DMS 273 (cell line): ENCODE data around the gene STK32A.
A peak's percentile ranks its signal among the peaks of the same experiment; 100 is the strongest.

ENCODE experiments used
- DNase-seq: peaks from one replicate; lab custom pipeline; 2025; ENCODE audit not compliant: unreplicated experiment; lab: John Stamatoyannopoulos, UW

The STK32A gene

DNA sequence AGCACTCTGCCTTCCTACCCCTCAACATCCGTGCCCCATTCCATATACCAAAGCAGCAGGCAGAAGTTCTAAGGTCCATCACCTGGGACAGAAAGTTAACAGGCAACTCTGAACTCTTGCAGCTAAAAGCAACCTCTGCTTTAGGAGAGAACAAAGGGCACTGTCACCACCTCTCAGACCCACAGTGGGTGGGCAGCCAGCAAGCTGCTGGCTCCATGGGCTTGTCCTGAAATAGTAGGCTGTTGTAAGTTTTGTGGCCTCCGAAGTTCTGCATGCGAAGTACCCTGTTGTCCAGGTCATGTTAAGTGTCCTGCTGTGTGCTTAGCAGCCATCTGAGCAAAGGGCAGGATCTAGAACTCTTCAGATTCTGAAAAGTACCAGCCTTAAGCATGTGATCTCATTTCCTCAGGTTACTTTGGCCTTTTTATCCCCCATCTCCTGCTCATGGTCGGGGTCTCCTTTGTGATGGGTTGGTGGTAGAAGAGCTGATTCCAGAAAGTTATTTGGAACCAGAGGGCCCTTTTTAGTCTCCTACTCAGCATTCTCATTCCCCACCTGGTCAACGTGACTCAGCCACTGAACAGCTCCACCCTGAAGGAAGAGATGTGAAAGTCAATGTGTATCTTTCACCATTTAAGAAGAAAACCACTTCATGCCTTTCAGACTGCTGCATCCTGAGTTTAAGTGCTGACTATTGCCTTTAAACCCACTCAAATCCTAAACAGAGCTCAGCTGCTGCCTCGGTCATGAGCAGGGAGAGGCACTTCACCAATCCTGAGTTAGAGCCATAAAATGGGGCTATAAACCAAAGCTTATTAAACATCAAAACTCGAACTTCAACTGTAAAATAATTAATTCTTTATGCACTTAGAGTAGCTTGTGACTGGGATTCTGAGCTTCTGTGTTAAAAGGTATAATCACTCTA, 153.6 kb downstream of the STK32A start:
- DNase-seq, result no peak

DNA sequence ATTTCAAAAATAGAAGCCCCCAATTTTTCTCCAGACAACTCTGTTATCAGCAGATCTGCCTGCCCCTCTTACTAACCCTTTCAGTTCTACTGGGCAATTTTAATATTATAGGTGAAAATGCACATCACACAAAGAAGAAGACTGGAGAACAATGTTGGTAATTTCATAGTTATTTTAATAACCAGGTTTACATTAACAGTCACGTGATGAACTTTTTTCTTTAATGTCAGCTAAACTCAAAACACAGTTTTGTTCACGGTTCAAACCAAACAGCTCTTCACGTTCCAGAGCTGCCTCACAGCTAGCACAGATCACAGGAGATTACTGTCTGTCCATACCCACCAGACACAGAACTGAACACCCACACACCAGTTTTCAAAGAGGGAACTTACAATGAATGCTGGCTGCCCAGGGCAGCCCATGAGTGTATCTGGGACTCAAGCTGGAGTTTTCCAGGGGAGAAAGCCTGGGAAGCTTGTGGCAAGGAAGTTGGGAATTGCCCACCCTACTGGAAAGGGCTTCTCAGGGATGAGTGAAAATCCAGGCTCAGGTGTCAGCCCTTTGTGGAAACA, 155.9 kb downstream of the STK32A start:
- no peak for DNase-seq

DNA sequence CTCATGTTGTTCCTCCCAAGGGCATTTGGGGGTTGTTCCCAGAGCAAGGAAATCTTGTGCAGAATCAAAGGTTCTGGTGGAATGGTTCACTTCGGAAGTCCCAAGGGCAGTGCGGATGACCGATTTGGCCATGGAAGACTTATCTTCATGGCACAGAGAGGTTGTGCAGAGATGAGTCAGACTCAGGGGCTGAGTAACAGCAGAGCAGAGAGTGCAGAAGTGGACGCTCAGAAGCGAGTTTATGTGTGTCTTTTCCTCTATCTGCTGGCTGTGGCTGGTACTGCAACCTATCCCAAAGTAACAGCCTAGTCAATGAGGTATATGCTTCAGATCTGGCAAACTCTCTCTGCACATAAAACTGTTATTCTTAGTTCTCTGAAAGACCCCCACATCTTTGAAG, 157.0 kb downstream of the STK32A start:
- peak; percentile 42 for DNase-seq

DNA sequence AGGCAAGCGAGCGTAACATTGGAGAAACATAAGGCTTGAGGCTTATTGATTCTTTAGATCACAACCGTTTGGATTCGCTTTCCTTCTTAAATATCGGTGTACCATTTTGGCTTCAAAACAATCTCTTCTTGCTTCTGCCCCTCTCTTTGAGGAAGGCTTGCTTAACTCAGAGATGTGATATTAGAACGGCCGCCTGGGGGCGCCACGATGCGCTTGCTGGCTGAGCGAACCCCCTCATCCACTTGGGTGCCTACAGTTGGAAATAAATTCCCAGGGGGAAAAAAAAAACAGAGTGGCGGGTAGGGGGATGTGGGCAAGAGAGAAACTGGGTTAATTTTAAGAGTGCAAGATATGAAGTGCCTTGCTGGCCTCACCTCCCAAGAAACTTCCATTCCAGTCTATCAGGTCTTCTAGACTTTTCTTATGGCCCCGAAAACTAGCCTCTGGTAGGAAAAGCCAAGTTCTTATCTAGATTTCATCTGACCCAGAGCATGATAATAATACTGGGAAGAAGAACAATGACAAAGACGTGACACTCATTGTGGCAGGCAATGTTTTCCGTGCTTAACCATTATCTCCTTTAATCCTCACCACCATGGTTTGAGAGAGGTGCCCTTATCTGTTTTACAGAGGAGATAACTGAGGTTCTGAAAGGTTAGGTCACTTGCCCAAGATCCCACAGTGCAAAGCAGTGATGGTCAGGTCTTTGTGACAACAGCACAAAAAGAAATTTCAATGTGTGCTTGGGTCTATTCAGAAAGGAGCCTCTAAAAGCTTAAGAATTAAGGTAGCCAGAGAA, 159.2 kb downstream of the STK32A start:
- DNase-seq, result peak; percentile 10

DNA sequence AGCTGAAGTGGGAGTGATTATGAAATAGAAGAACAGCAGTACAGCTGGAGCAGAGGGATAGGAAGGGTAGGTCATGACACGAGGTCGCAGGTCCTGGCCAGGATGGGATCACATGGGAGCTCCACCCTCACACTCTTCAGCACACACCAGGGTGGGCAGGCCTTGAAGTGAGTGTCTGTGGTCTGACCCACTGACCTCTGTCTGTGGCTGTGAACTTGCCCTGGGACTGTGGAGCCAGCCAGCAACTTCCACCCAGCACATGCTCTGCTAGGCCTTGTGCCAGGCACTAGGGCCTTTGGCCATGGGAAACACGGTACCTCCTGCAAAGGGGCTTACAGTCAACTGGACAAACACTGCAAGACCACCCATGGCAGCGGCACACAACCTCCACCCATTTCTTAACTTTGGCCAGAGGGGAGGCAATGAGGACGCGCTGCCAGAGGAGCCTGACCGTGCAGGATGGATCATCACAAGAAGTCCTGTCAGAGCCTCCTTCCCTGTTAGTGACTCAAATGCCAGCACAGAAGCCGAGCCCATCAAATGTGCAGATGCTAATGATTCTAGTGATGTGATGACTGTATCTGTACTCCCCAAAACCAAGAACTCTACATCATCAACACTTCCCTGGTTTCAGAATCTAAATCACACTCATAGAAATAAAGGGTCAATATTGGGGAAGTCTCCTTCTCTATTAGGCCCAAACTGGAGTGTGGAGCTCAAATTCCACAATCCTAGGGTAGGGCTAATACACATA, 161.4 kb downstream of the STK32A start:
- no peak for DNase-seq

DNA sequence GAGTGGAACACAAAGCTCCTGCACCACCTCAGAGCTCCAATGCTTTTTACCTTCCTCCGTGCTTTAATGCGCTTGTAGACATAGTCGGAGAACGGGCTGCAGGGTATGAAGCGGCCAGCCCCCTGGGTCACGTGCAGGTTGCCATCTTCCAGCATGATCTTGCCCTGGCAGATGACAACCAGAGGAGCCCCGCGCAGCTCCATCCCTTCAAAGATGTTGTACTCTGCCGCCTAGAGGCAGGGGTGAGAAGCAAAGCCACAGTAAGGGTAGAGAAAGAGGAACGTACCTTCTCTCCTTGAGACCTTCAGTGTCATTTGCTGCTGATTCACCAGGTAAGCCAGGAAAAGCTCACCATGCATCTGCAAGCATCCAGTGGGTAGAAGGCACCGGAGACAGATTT, 162.8 kb downstream of the STK32A start:
- DNase-seq, result no peak

DNA sequence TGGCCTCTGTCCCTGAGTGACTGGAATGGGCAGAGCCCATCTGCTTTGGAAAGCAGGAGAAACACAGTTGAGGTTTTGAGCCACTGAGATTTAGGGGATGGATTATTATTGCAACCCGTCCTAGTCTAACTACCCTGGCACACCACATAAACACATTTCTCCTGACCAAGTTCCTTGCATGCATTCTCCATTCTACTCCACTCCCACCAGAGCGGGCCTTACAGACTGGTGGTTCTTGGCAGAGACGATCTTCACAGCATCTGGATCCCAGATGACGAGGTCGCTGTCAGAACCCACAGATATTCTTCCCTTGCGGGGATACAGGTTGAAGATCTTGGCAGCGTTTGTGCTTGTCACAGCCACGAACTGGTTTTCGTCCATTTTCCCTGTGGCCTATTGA, 164.0 kb downstream of the STK32A start:
- DNase-seq, result no peak

DNA sequence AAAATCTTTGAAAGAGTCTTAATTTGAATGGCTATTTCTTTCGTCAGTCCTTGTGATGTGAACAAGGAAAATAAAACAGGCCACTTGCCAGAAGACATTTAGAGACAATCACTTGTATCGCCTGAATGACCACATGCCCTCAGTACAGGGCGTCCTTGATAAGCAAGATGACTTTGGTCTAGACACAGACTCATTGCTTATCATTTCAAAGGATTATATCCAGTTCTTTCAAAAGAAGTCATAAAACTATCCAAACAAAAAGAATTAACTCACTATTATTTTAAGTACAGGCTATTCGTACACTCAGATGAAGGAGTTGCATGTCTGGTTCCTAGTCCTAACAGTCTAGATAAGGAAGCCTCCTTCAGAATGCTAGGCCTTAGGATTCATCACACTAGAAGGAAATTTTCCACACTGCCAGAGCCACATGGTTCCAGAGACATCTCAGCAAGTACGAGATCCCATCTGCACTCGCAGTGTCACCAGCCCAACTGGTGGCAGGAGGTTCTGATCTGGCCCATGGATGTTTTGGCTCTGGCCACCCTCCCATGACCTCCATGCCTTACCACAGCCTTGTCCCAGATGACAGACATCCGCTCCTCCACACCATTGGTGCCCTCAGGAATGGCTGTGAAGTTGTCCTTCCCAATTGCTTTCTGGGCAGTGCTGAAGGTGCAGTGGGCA, 165.4 kb downstream of the STK32A start:
- DNase-seq, result no peak

DNA sequence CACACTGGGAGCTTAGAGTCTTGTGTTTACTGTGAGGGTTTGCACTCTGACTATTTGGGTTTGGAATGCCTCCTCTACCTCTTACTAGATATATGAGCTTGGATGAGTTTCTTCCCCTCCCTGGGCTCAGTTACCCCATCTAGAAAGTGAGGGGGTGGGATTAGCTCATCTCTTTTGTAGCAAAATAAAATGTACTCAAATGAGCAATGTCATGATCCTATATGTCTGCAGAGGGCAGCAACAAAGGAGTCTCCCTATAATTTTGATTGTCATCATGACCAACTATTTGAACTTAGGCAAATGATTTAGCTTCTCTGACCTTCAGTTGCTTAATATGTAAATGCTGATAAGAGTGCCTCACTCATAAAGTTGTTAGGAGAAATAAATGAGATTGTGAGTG, 166.1 kb downstream of the STK32A start:
- DNase-seq, result no peak

DNA sequence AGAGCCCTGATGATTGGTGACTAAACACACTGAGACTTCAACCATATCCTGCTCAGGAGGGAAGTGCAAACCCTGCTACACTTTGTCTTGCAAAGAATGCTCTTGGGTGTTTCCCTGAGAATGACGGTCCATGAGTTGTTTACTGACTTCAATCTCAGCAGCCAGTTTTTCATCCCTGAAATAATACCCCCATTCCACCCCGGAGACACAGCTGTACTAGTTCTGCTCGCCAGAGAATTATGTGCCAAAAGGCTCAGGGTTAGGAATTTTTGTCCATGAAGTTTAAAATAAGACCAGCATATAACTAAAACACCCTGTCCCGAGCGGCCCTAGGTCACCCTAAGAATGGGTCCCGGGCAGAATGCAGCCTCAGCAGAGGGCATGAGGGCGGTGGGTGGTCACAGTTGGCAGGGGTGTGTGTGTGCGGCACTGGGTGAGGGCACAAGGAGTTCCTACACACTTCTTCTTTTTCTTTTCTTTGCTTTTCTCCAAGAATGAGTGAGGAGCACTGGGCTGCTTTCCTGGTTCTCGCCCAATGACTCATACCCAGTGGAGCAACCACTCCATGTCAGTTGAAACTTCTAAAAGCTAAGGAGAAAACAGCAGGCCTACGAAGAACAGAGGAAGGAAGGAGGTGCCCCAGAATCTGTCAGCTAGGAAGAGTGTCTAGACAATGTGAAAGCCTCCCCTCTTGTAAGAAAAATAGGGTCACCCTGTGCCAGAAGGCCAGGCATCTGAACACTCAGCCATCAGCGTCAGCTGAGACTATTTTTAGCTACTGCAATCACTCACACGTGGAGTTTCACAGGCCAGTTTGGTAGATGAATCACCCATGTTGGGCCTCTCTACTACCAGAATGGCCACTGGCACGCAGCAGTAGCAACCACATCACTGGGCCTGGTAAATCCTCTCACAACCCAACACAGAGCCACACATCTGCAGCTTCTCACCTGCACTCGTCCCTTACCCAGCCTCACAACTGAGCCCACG, 169.1 kb downstream of the STK32A start:
- no peak for DNase-seq

DNA sequence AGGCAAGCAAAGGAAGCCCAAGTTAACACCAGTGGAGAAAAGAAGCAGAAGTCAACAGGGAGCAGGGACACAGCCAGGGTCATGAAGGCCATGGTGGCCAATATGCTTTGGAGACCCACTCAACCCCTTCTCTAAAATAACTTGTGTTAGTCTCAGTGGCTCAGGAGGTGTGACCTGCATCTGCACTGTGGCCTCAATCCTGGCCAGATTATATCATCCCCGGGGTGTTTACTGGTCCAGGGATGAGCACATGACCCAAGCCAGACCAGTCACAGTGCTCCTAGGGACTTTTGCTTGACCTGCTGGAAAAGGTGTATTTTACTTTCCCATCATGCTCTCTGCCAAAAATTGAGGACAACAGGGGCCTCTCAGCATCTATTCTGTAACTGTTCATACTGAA, 169.9 kb downstream of the STK32A start:
- no peak for DNase-seq

DNA sequence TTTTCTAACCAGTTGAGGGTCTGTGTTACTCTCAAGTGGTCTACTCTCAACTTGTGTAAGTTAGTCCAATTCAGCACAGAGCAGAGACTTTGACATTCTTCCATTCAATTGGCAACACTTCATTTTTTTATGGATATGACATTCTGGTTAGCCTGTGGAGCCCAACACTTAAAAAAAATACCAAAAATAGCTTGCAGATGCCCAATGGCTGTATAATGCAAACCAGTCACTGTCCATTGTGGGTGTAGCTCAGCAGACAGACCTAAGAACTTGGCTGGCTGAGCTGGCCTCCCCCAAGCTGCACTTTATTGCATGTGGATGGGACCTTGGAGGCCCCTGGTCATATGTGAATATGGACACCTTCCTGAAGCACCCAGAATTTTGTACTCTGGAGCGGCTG, 171.8 kb downstream of the STK32A start:
- no peak for DNase-seq

DNA sequence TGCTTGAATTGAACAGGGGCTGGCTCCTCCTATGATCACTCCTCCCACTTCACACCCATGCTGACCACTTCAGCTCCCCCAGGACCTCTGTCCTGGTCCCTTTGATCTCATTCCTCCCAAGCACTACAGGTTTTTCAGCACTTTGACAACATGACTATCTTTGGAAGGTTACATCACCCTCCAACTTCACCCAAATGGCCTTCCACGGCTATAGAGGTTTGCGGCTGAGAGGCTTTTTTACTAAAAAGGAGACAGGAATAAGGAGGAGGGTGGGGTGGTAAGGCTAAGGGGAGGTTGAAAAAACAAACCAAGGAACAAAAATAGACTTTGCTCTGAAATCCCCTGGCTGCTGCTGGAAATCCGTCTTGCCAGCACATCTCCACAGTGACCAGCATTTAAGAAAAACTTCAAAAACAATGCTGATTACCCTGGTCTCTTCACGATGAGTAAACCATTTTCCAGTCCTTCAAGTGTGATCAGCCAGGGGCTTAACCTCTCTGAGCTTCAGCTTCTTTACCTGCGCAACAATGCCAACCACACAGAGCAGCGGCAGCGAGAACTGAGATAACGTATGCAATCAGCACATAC, 172.4 kb downstream of the STK32A start:
- DNase-seq, result no peak

DNA sequence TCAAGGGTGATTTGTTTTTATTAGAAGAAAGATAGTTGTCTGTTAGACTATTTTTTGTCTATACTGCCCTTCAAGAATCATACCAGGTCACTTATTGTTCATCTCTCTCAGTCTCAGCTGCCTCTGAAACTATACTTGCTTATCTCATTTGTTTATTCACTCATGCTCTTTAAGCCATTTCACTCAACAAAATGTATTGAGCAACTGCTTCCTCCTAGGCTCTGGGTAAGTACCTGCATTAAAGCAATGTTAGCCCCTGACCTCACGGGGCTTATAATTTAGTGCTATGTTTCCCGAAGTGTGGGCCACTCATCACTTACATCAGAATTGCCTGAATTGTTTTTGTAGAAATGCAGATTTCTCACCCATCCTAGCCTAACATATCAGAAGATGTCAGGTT, 174.2 kb downstream of the STK32A start:
- no peak for DNase-seq

DNA sequence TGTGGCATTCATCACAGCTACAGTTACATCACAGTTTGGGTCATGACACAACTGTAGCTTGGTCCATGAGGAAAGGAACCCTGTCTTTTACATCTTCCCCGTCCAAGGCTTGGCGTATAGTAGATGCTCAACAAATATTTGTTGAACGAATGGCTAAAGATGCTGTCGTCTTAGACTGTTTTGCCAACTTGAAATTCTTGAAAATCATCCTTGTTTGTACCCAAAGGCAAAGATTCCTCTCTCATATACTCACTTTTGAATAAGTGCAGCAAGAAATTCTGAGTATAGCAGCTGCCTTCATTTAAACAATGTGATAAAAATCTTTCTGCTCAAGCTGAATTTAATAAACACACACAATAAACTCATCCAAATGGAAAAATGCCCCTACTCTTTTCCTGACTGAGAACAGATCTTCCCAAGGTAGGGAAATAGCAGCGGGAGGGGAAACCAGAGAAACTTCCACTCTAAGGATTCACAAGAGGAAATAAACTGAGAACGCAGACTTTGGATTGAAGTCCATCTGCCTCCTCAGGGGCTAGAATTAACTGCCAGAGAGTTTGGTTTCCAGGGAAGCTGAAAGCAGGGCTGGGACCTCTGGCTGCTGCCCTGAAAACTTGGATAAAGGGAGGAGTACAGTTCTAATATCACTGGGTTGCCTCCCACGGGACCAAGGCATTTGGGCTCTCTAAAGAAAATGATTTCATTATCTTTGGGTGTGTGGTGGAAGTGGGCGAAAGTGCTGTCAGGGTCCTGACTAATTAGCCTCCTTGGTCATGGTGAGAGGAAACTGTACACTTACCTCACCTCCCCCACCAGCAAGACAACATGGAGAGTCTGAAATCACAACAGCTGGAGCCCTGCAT, 175.9 kb downstream of the STK32A start:
- DNase-seq, result no peak

DNA sequence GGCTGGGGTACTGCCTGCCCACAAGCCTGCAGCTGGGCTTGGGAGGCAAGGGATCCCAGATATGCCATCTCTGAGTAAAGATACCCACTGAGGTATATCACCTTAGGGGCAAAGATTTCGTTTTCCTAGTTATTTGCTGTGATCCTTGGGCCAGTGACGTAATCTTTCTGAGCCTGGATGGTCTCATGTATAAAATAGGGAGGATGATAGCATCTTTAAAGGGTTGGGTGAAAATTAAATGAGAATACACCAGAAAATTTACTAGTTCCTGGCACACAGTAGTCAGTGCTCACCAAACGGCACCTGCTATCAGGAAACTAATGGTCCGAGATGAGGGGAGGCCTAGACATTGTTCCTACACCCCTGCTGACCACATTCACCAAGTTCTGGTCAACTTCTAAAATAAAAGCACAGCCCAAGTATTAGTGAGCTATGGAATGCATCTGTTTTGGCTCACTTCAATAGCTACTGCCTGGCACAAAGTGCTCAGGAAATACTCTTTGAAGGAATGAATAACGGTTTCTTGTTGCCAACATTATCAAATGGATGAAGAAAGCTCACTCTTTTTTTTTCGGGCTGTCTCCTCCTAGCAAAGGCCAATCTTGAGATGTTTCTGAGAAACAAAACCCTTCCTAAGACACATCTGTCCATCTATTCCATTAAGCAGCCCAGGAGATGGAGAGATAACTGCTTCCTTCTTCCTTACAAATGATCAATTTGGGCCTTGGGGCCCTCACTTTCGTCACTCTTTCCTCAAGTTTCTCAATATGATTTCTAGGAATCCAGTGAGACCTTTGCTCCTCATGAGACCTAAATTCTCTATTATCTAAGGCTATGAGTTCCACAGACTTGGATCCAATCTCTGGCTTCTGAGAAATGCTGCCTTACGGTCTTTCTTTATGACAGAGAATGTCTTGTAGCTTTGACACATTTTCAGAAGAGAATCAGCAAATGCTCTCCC, 176.8 kb downstream of the STK32A start:
- DNase-seq, result no peak

DNA sequence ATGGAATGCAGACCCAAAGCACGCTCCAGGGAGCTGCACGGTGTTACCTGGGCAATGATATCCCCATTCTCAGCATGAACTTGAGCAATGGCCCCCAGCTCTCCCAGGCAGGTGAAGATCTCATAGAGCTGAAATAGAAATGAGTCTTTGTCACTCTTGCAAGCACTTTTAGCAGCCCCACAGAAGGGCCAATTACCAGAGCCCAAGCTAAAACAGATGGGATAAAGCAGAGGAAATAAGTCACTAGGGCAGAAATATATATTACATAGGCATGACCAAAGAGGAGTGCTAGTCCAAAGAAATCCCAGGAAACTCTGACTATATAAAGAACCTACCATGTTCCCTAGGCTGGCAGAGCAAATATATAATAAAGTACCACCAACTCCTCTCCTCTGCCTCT, 177.7 kb downstream of the STK32A start:
- no peak for DNase-seq
